Karpas-422 (cell line): ENCODE results near the gene ACBD4. TPM values are rescaled to one million over a fixed set of nuclear protein-coding genes. Genes with fewer than 3 reads are reported as not detected.
A peak's percentile ranks its signal among the peaks of the same experiment; 100 is the strongest.

Source experiments
- DNase-seq: peaks from one replicate; pipeline ENCODE4 v3.0.0-alpha.2; 2015
- H2AFZ ChIP-seq: fragments of 200-600 bp; sonication (generic); 2 replicates; pipeline ENCODE4 v1.6.1; 2014; ENCODE audit warnings: antibody characterized with exemption, low read length, mixed read lengths
- H3K27ac ChIP-seq: fragments of 200-600 bp; sonication (generic); 2 replicates; pipeline ENCODE4 v1.5.1; 2014; ENCODE audit warnings: mild to moderate bottlenecking, low read length, moderate library complexity
- H3K27me3 ChIP-seq: fragments of 200-600 bp; sonication (generic); 2 replicates; pipeline ENCODE4 v1.6.1; 2014; ENCODE audit warnings: low read length, mixed read lengths
- H3K36me3 ChIP-seq: fragments of 200-600 bp; sonication (generic); 2 replicates; pipeline ENCODE4 v1.6.1; 2014; ENCODE audit warnings: low read length, mixed read lengths; ENCODE audit not compliant: insufficient read depth
- H3K4me1 ChIP-seq: fragments of 200-600 bp; sonication (generic); 2 replicates; pipeline ENCODE4 v1.6.1; 2014; ENCODE audit warnings: mild to moderate bottlenecking, low read length, mixed read lengths
- H3K4me2 ChIP-seq: fragments of 200-600 bp; sonication (generic); 2 replicates; pipeline ENCODE4 v1.6.1; 2014; ENCODE audit warnings: low read length, low read depth, mild to moderate bottlenecking; ENCODE audit not compliant: poor library complexity, severe bottlenecking
- H3K4me3 ChIP-seq: fragments of 200-600 bp; sonication (generic); 2 replicates; pipeline ENCODE4 v1.5.1; 2014; ENCODE audit warnings: mild to moderate bottlenecking, antibody characterized with exemption, low read length, mixed read lengths
- H3K79me2 ChIP-seq: fragments of 200-600 bp; sonication (generic); 2 replicates; pipeline ENCODE4 v1.6.1; 2014; ENCODE audit warnings: mild to moderate bottlenecking, low read length, mixed read lengths
- H3K9ac ChIP-seq: fragments of 200-600 bp; sonication (generic); 2 replicates; pipeline ENCODE4 v1.6.0; 2014; ENCODE audit warnings: low read length
- H3K9me2 ChIP-seq: fragments of 200-600 bp; sonication (generic), shearing (Covaris generic); replicated peaks from 2 replicates; pipeline ENCODE4 v1.6.0; 2014; ENCODE audit warnings: mild to moderate bottlenecking, low read length, moderate library complexity; ENCODE audit not compliant: insufficient read depth
- H3K9me3 ChIP-seq: fragments of 300-700, 200-600 bp; sonication (generic); 2 replicates; pipeline ENCODE4 v1.6.1; 2014; ENCODE audit warnings: low read length, mixed read lengths
- H4K20me1 ChIP-seq: fragments of 200-600 bp; sonication (generic); 2 replicates; pipeline ENCODE4 v1.6.1; 2014; ENCODE audit warnings: mild to moderate bottlenecking, antibody characterized with exemption, low read length, low read depth; ENCODE audit not compliant: insufficient read depth
- total RNA-seq: library from RNA; depleted of rRNA; stranded (reverse); fragments of >200 nt; shearing (Covaris generic); gene quantifications from 2 replicates; pipeline ENCODE4 v1.2.3, GENCODE V29; 2014; ENCODE audit warnings: low replicate concordance

The ACBD4 gene
- total RNA-seq, 1 experiment from 2014 or later: 13.4 TPM

DNA sequence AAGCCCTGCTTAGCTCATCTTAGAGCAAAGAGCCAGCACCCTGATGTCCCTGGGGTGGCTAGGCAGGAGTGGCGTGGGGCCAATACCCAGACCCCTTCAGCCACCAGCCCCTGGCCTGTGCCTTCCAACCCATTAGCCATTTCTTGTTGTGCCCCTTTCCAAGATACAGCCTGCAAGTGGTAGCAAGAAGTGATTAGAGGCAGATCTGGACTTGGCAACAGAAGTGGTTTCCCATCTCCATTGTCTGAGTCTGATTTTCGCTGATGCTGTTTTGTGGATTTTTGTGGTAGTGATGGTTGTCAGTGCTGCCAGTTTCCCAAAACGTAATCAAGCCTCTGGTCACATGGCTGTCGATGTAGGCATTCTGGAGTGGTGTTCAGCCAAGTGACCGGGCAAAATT is 28.9 kb upstream of the ACBD4 start:
- Histone ChIP-seq H3K4me1 (peaks cover 3% of the 10 kb centered on the region), H2AFZ (no peak overlapping the region), H3K4me3 (no peak overlapping the region), H3K27me3 (no peaks in the 10 kb centered on the region), H3K9me3 (no peaks in the 10 kb centered on the region), H3K36me3 (peaks cover 5% of the 10 kb centered on the region), H3K9me2 (no peaks in the 10 kb centered on the region), H4K20me1 (peaks cover 13% of the 10 kb centered on the region; the same call in 1 of the 2 replicates), H3K9ac (no peak overlapping the region), H3K27ac (no peak overlapping the region), H3K79me2 (no peaks in the 10 kb centered on the region), H3K4me2 (no peak overlapping the region)
- no peak for DNase-seq

DNA sequence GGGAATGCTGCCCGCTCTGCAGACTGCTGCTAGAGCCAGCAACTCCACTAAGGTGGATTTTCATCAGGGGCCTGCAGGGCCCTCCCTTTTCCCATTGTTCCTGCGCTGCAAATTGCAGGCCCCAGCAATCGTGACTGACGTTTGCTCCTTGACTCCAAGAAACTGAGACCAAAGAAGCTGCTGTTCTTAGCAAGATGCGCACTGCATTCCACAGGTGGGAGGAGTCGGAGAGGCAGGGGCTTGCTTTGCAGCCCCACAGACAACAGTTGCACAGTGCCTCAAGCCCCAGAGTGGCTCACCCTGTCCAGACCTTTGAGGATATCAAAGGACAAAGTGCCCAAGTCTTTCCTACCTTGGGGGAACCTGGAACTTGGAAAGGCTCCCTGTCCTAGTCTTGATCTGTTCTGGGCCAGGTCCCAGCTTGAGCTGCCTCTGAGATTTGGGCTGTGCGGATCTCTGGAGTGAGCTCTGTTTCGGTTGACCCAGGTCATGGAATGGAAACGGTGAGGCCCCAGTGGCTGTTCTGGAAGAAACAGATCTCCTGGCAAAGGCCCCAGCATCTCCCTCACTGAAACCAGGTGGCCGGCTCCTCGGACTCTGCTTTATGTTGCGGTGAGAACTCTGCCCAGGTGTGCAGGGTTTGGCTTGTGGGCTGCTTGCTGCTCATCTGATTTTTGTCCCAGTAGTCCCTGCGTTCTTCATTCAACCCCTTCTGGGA is 28.0 kb upstream of the ACBD4 start:
- Histone ChIP-seq H3K27ac (no peak overlapping the region), H3K9me2 (no peaks in the 10 kb centered on the region), H3K79me2 (no peaks in the 10 kb centered on the region), H3K36me3 (peaks cover 5% of the 10 kb centered on the region), H3K4me2 (no peak overlapping the region), H3K9ac (no peak overlapping the region), H2AFZ (no peak overlapping the region), H3K9me3 (no peaks in the 10 kb centered on the region), H4K20me1 (peaks cover 16% of the 10 kb centered on the region; the same call in 1 of the 2 replicates), H3K4me1 (peaks cover 9% of the 10 kb centered on the region), H3K27me3 (no peaks in the 10 kb centered on the region), H3K4me3 (no peak overlapping the region)
- DNase-seq: no peak

DNA sequence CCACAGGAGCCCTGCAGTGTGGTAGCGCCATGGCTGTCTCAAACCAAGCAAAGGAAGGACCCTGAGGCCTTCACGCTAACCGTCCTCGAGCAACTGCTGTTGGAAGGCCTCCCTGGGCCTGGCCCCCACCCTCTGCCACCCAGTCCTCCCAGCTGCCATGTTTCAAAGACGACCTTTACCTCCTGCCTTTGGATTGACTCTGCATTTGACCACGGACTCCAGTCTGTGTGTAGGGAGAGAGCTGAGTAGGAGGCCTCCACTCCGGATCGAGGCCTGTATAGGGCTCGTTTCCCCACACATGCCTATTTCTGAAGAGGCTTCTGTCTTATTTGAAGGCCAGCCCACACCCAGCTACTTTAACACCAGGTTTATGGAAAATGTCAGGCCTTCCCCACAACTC is 27.4 kb upstream of the ACBD4 start:
- H3K9me3 ChIP-seq: no peaks in the 10 kb centered on the region
- H3K36me3 ChIP-seq: peaks cover 2% of the 10 kb centered on the region
- H3K9me2 ChIP-seq: no peaks in the 10 kb centered on the region
- H3K4me1 ChIP-seq: peaks cover 9% of the 10 kb centered on the region
- H3K27me3 ChIP-seq: no peaks in the 10 kb centered on the region
- no peaks in the 10 kb centered on the region for H3K79me2 ChIP-seq
- no peak for DNase-seq
- no peak overlapping the region for H3K9ac ChIP-seq
- H3K4me2 ChIP-seq: no peak overlapping the region
- H3K27ac ChIP-seq: no peak overlapping the region
- H2AFZ ChIP-seq: no peak overlapping the region
- peaks cover 16% of the 10 kb centered on the region; the same call in 1 of the 2 replicates for H4K20me1 ChIP-seq
- H3K4me3 ChIP-seq: no peak overlapping the region

DNA sequence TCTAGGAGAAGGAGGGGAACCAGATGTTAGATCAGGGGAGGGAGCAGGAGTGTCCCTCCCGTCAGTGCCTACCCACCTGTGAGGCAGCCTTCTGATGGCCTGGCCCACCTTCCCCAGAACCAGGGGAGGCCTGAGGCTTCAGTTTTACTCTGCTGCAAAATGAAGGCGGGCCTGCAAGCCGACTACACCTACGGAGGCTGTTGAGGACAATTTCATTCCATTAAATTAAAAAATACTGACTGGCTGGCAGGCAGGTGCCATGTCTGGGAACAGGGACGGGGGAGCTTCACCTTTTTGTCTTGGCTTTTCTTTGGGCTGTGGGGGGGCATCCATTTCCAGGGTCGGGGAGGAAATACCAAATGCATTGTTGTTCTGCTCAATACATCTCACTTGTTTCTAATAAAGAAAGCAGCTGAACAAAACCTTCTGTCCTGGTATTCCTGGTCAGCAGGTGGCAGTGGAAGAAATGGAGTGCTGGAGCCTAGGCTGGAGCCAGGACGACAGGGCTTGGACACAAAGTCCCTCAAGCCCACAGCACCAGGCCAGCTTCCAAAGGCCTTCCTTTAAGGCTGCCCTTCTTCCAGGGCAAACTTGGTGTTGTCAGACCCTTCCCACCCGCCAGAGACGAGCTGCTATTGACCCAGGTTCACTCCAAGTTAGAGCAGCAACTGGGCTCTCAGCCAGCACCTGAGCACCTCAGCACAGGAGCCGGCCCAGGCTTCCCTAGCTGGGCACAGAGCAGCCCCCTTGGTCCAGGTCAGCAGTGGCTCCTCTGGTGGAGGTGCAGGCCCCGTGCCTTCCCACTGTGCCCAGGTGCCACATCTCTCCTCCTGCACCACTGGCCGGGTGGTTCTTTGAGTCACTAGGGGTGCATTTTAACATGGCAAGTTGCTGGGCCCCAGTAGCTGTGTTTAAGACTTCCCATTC is 26.6 kb upstream of the ACBD4 start:
- Histone ChIP-seq H3K9me2 (no peaks in the 10 kb centered on the region), H3K9ac (no peak overlapping the region), H3K4me3 (no peak overlapping the region), H3K9me3 (no peaks in the 10 kb centered on the region), H3K36me3 (no peaks in the 10 kb centered on the region; the same call in 1 of the 2 replicates), H3K4me1 (peaks cover 9% of the 10 kb centered on the region), H3K79me2 (no peaks in the 10 kb centered on the region), H3K27me3 (no peaks in the 10 kb centered on the region), H4K20me1 (peaks cover 16% of the 10 kb centered on the region; the same call in 1 of the 2 replicates), H2AFZ (no peak overlapping the region), H3K27ac (no peak overlapping the region), H3K4me2 (no peak overlapping the region)
- no peak for DNase-seq

GRCh38 chr17:45110676-45111611 is 24.5 kb upstream of the ACBD4 start:
- Histone ChIP-seq H4K20me1 (peaks cover 13% of the 10 kb centered on the region; the same call in 1 of the 2 replicates), H3K4me2 (no peak overlapping the region), H3K79me2 (no peaks in the 10 kb centered on the region), H3K9me2 (no peaks in the 10 kb centered on the region), H3K36me3 (no peaks in the 10 kb centered on the region), H3K9ac (no peak overlapping the region), H3K27me3 (no peaks in the 10 kb centered on the region), H3K4me3 (no peak overlapping the region), H3K9me3 (no peaks in the 10 kb centered on the region), H3K4me1 (peaks cover 9% of the 10 kb centered on the region), H2AFZ (no peak overlapping the region), H3K27ac (no peak overlapping the region)
- DNase-seq: no peak

- Histone ChIP-seq H3K9ac (no peak overlapping the region), H3K9me2 (no peaks in the 10 kb centered on the region), H3K27ac (no peak overlapping the region), H3K4me2 (no peak overlapping the region), H3K4me3 (no peak overlapping the region), H3K9me3 (no peaks in the 10 kb centered on the region), H4K20me1 (peaks cover 13% of the 10 kb centered on the region; the same call in 1 of the 2 replicates), H3K79me2 (no peaks in the 10 kb centered on the region), H3K36me3 (no peaks in the 10 kb centered on the region), H3K27me3 (no peaks in the 10 kb centered on the region), H2AFZ (no peak overlapping the region), H3K4me1 (peaks cover 9% of the 10 kb centered on the region)
- peak; percentile 57 for DNase-seq
Observed at GRCh38 chr17:45111850-45112249, 23.6 kb upstream of the ACBD4 start.

- H3K9me3 ChIP-seq: no peaks in the 10 kb centered on the region
- no peak overlapping the region for H3K27ac ChIP-seq
- H3K36me3 ChIP-seq: no peaks in the 10 kb centered on the region
- H3K4me1 ChIP-seq: peaks cover 9% of the 10 kb centered on the region
- no peaks in the 10 kb centered on the region for H3K79me2 ChIP-seq
- H3K27me3 ChIP-seq: no peaks in the 10 kb centered on the region
- no peaks in the 10 kb centered on the region for H3K9me2 ChIP-seq
- no peak overlapping the region for H3K4me2 ChIP-seq
- no peak overlapping the region for H2AFZ ChIP-seq
- H3K9ac ChIP-seq: no peak overlapping the region
- no peak overlapping the region for H3K4me3 ChIP-seq
- no peak for DNase-seq
- peaks cover 13% of the 10 kb centered on the region; the same call in 1 of the 2 replicates for H4K20me1 ChIP-seq
Observed at GRCh38 chr17:45112559-45113423, 22.7 kb upstream of the ACBD4 start.
